Thoracic aorta (tissue), 2 donors: ENCODE results near the gene MMP24. TPM values are rescaled to one million over a fixed set of nuclear protein-coding genes. Genes with fewer than 3 reads are reported as not detected.

Experiments
- ATAC-seq: fragments of 150-250 bp; one replicate; pipeline ENCODE4 v1.8.0; 2017; ENCODE audit warnings: low read depth; ENCODE audit not compliant: insufficient number of reproducible peaks, low FRiP score
- DNase-seq: peaks from one replicate; pipeline ENCODE4 v3.0.0-alpha.2; 2020; ENCODE audit warnings: low spot score
- H3K27ac ChIP-seq, 2 donors: fragments of 200-600 bp; sonication (generic); 1 replicate in 1 of 2; 2 replicates in 1 of 2; pipeline ENCODE4 v1.5.1; 2016; ENCODE audit warnings: mild to moderate bottlenecking in 2 of 2, moderate library complexity in 2 of 2
- H3K27me3 ChIP-seq: fragments of 200-600 bp; sonication (generic); replicated peaks from 2 replicates; pipeline ENCODE4 v1.6.0; 2016; ENCODE audit warnings: mild to moderate bottlenecking; ENCODE audit not compliant: insufficient read depth
- H3K36me3 ChIP-seq: fragments of 200-600 bp; sonication (generic); one replicate; pipeline ENCODE4 v1.5.1; 2016
- H3K4me1 ChIP-seq, 2 donors: fragments of 200-600 bp; sonication (generic); 1 replicate in 1 of 2; 2 replicates in 1 of 2; pipeline versions ENCODE4 v1.5.1 to v1.6.0; 2016; ENCODE audit warnings: low read depth in 2 of 2, mild to moderate bottlenecking in 1 of 2; ENCODE audit not compliant: control insufficient read depth in 1 of 2
- H3K4me3 ChIP-seq: fragments of 200-600 bp; sonication (generic); 2 replicates; pipeline ENCODE4 v1.5.1; 2016; ENCODE audit warnings: mild to moderate bottlenecking
- H3K9me3 ChIP-seq: fragments of 200-600 bp; sonication (generic); 2 replicates; pipeline ENCODE4 v1.5.1; 2016
- total RNA-seq, 2 donors: library from RNA; depleted of rRNA; stranded (reverse); fragments of >200 nt; gene quantifications; one replicate each; pipeline versions ENCODE4 v1.1.0 to v1.2.3, GENCODE V29; 2016
- TF ChIP-seq, protein P1 (sequence below): fragments of 200-600 bp; sonication (generic); IDR thresholded peaks from one replicate; pipeline ENCODE4 v1.5.1; 2019; ENCODE audit warnings: antibody characterized with exemption

MMP24 gene
- total RNA-seq, 2 donors from 2014 or later: 0.27 to 0.71 TPM

DNA sequence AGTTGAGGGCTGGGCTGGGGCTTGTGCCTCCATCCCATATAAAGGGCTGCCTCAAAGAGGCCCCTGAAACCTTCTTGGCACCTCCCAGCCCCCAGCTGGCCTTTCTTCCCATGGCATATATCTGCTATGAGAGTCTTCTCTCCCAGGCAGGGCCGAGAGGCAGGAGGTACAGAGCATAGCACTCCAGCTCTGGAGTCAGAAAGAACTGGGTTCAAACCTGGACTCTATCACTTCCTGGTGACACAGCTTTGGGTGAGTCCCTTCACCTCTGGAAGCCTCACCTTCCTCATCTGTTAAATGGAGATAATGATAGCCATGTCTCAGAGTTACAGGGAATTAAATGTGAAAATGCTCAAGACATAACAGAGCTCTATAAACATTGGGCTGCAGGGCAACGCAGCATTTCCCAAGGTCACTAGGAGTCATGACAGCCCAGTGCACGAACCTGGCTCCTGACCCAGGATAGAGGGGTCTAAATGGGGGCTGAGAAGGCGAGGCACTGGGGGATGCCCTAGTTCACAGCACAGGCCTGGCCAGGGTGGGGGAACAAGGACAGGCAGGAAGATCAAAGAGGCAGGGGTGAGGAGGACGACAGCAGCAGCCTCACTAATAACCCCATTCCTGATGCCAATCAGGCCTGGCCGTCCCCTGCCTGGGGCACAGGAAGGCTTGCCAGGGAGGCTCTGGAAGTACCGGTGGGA lies 63.8 kb downstream of the MMP24 start:
- Histone ChIP-seq H3K9me3 (no peaks in the 10 kb centered on the region), H3K4me1 (no peaks in the 10 kb centered on the region), H3K4me3 (no peak overlapping the region), H3K27ac (no peak overlapping the region), H3K27me3 (no peaks in the 10 kb centered on the region), H3K36me3 (no peaks in the 10 kb centered on the region)
- no peak for DNase-seq
- ATAC-seq: no peak
- TF ChIP-seq, protein P1, sequence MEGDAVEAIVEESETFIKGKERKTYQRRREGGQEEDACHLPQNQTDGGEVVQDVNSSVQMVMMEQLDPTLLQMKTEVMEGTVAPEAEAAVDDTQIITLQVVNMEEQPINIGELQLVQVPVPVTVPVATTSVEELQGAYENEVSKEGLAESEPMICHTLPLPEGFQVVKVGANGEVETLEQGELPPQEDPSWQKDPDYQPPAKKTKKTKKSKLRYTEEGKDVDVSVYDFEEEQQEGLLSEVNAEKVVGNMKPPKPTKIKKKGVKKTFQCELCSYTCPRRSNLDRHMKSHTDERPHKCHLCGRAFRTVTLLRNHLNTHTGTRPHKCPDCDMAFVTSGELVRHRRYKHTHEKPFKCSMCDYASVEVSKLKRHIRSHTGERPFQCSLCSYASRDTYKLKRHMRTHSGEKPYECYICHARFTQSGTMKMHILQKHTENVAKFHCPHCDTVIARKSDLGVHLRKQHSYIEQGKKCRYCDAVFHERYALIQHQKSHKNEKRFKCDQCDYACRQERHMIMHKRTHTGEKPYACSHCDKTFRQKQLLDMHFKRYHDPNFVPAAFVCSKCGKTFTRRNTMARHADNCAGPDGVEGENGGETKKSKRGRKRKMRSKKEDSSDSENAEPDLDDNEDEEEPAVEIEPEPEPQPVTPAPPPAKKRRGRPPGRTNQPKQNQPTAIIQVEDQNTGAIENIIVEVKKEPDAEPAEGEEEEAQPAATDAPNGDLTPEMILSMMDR: no peak

DNA sequence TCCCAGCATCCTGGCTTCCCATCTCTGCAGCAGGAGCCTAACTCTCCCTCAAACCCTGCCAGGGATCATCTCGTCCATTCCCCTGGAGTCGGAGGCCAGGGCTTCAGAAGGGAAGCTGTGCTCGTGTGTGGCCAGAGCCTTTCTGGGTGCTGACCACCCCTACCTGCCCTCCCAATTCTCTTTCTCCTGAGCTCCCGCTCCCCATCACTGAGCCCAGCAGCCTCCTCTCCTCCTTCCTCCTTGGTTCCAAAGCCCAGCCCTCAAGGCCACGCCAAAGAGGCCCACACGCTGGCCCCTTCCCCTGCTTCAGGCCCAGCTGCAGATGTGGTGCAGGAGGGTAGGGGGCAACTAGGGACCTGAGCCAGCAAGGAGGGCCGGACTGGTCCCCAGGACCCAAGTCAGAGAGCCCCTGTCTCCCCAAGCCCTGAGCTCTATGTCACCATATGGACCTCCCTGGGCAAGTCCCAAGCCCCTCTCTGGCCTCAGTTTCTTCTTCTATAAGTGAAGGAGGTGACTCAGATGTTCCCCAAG lies 64.5 kb downstream of the MMP24 start:
- ATAC-seq (no peak), DNase-seq (no peak)
- Histone ChIP-seq H3K36me3 (no peaks in the 10 kb centered on the region), H3K9me3 (no peaks in the 10 kb centered on the region), H3K27me3 (no peaks in the 10 kb centered on the region), H3K27ac (no peak overlapping the region), H3K4me3 (no peak overlapping the region), H3K4me1 (no peaks in the 10 kb centered on the region)
- TF ChIP-seq, protein P1: no peak

DNA sequence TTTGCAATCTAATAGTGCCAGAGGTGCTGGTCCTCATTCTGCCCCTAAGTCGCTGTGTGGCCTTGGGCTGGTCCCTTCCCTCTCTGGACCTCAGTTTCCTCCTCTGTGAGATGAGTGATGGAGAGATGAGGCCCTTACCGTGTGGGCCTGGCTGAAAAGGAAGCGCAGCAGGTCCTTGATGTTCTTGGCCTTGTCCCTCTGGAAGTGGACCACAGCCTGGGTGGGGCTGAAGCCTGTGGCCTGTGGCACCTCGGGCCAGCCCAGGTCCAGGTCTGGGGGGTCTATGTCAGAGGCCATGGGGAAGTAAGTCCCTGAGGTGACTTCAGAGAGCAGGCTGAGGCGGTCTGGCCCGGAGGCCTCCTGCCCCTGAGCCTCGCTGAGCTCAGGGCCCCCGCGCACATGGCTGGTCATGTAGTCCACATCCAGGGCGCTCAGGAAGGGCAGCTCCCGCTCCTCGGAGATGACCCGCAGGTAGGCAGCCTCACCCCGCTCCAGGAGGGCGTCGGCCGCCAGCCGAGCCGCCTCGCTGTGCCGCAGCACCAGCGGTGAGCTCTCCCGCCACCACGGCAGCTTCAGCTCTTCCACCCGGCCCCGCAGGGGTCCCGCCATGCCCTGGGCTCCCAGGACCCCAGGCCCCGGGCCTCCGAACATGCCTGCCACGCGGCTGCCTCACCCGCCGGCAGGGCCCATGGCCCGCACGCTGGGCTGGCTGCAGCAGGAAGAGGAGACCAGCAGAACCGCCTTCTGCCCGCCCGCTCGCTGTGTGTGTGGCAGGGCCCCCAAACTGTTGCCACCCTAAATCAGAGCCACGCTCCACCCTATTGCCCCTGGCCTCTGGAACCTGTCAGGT lies 65.4 kb downstream of the MMP24 start, which contains the start of gene FAM83C:
Gene FAM83C, minus strand, starts transcription at position 772 of the 850 bp plus-strand sequence. Its CDS starts 121 bp downstream, at position 651.
- Histone ChIP-seq H3K27me3 (no peaks in the 10 kb centered on the region), H3K27ac (no peak within 1 kb of the TSS), H3K4me3 (no peak within 1 kb of the TSS), H3K9me3 (no peaks in the 10 kb centered on the region), H3K36me3 (no peaks in the 10 kb centered on the region), H3K4me1 (no peaks in the 10 kb centered on the region)
- DNase-seq (no peak), ATAC-seq (no peak)
- TF ChIP-seq, protein P1: no peak

DNA sequence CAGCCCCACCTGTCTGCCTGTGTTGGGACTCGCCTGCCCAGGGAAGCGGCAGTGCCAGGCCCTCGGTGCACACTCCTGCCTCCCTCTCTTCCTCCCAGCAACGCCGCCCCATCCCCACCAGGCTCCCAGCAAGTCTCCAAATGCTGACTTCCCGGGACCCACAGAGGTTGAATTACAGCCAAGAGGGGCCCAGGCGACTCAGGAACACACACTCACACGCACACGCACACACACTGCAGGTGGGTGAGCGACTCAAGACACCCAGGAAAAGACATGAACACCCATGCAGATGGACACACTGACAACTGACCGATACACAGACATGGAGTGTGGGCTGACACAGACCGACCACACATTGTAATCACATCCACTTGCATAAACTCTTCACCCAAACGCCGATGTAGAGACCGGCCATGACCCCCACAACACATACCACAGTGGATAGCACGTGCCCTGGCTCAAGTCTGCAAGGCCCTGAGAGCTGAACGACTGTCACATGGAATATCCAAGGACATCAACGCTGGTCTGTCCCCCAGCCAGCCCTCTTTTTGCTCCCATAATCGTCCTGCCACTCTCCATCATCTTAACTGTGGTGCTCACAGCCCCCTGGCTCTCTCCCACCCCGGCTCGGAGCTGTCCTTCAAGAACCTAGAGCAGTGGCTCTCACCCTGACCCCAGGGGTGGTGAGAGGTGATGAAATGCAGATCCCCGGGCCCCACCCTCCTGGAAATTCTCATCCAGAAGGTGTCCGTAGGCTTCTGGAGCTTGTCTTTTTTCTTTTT lies 66.2 kb downstream of the MMP24 start:
- Histone ChIP-seq H3K27me3 (no peaks in the 10 kb centered on the region), H3K4me1 (no peaks in the 10 kb centered on the region), H3K27ac (no peak overlapping the region), H3K9me3 (no peaks in the 10 kb centered on the region), H3K36me3 (no peaks in the 10 kb centered on the region), H3K4me3 (no peak overlapping the region)
- ATAC-seq (no peak), DNase-seq (no peak)
- TF ChIP-seq, protein P1: no peak
